ENCODE results near the gene CXXC5. TPM values are rescaled to one million over a fixed set of nuclear protein-coding genes. Genes with fewer than 3 reads are reported as not detected.
A peak's percentile ranks its signal among the peaks of the same experiment; 100 is the strongest.

CXXC5 gene
- total and polyA plus RNA-seq, 9 donors = 4.4 to 35.7 (median 8.7) TPM

GRCh38 chr5:139655727-139656271, 7.7 kb downstream of the CXXC5 start:
- peaks cover 2% of the 10 kb centered on the region for H3K27me3 ChIP-seq
- peak in 1 of 5 donors; percentile 46 for DNase-seq
- no peaks in the 10 kb centered on the region for H3K36me3 ChIP-seq
- peak overlapping the region in 1 of 2 donors; percentile 23 for H3K27ac ChIP-seq
- 21 to 35% (median 29%) methylated on average over 17 to 18 of the region's 18 CpGs for WGBS, 3 donors
- peaks cover 29% of the 10 kb centered on the region for H3K4me1 ChIP-seq (ENCODE audit: insufficient read depth)
- TF ChIP-seq EP300 (IDR thresholded peaks at IDR 0.05) (no peak), CTCF (IDR thresholded peaks at IDR 0.05) (no peak), POLR2A (IDR thresholded peaks at IDR 0.05) (no peak)
- intact Hi-C loops (cut with DNase I) = no loop called here
- no peaks in the 10 kb centered on the region for H3K9me3 ChIP-seq
- H3K4me3 ChIP-seq = no peak overlapping the region

GRCh38 chr5:139657363-139658321, 9.5 kb downstream of the CXXC5 start:
- WGBS, 3 donors = 66 to 76% (median 74%) methylated on average over 12 of the region's 12 CpGs
- H3K36me3 ChIP-seq = no peaks in the 10 kb centered on the region
- no peaks in the 10 kb centered on the region for H3K9me3 ChIP-seq
- intact Hi-C loops (cut with DNase I) = no loop called here
- TF ChIP-seq CTCF (IDR thresholded peaks at IDR 0.05) (no peak), EP300 (IDR thresholded peaks at IDR 0.05) (no peak), POLR2A (IDR thresholded peaks at IDR 0.05) (no peak)
- H3K27ac ChIP-seq = no peak overlapping the region
- DNase-seq = no peak
- H3K27me3 ChIP-seq = peaks cover 2% of the 10 kb centered on the region
- H3K4me3 ChIP-seq = no peak overlapping the region
- H3K4me1 ChIP-seq (ENCODE audit: insufficient read depth) = peaks cover 27% of the 10 kb centered on the region

DNA sequence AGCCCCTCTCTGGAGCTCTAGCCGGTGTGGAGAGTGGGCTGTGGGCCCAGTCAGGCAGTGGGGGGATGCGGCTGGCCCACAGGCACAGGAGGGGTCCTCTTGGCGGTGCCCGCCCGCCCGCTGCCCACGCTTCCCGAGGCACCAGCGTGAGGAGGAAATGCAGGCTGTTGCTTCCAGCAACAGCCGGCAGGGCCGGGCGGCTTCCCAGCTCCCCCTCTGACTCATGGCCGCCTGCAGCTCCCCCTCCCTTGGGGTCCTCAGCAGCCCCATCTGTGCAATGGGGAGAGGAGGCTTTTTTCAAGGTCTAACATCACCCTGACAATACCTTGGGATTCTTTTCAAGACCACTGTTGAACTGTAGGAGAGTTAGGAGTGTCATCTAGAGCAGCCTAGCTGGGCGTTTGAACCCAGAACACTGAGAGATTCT, 10.4 kb downstream of the CXXC5 start:
- 55 to 78% (median 67%) methylated on average over 14 of the region's 14 CpGs for WGBS, 3 donors
- no peak for DNase-seq
- Histone ChIP-seq H3K36me3 (no peaks in the 10 kb centered on the region), H3K4me3 (no peak overlapping the region), H3K9me3 (no peaks in the 10 kb centered on the region), H3K4me1 (ENCODE audit: insufficient read depth) (peaks cover 24% of the 10 kb centered on the region), H3K27me3 (no peaks in the 10 kb centered on the region), H3K27ac (no peak overlapping the region)
- TF ChIP-seq POLR2A (IDR thresholded peaks at IDR 0.05) (no peak), CTCF (IDR thresholded peaks at IDR 0.05) (no peak), EP300 (IDR thresholded peaks at IDR 0.05) (no peak)
- intact Hi-C loops (cut with DNase I) = no loop called here

GRCh38 chr5:139658928-139659667, 10.9 kb downstream of the CXXC5 start:
- Histone ChIP-seq H3K9me3 (no peaks in the 10 kb centered on the region), H3K36me3 (no peaks in the 10 kb centered on the region), H3K4me1 (ENCODE audit: insufficient read depth) (peaks cover 24% of the 10 kb centered on the region), H3K27me3 (no peaks in the 10 kb centered on the region), H3K4me3 (peak overlapping the region; percentile 16), H3K27ac (no peak overlapping the region)
- intact Hi-C loops (cut with DNase I) = no loop called here
- WGBS, 3 donors = 44 to 48% (median 44%) methylated on average over 10 to 15 of the region's 15 CpGs
- no peak for DNase-seq
- TF ChIP-seq EP300 (IDR thresholded peaks at IDR 0.05) = no peak
- TF ChIP-seq CTCF (IDR thresholded peaks at IDR 0.05) = no peak
- TF ChIP-seq POLR2A (IDR thresholded peaks at IDR 0.05) = no peak
